ENCODE results near the gene MGAT5B.

- TF ChIP-seq EZH2 (IDR thresholded peaks at IDR 0.05; ENCODE audit: low read length, unreplicated experiment) (no peak), CTCF (conservative IDR thresholded peaks at IDR 0.05; ENCODE audit: low read depth, low read length) (no peak), EZH2phosphoT487 (IDR thresholded peaks at IDR 0.05; ENCODE audit: borderline replicate concordance, low read length) (no peak)
These were observed 61.4 kb downstream of the MGAT5B start for GRCh38 chr17:76929601-76930000.
